NCI-H187 (cell line): ENCODE measurements around the gene SEPTIN1.
"Not testable (repeated sequence)": the region's sequence is repeated elsewhere in the genome, so short reads cannot be mapped to it uniquely, and the experiment has no call there.

Source experiments
- DNase-seq, 2 experiments: peaks; one replicate each; lab custom pipeline; 2025; lab: John Stamatoyannopoulos, UW

Gene SEPTIN1

DNA sequence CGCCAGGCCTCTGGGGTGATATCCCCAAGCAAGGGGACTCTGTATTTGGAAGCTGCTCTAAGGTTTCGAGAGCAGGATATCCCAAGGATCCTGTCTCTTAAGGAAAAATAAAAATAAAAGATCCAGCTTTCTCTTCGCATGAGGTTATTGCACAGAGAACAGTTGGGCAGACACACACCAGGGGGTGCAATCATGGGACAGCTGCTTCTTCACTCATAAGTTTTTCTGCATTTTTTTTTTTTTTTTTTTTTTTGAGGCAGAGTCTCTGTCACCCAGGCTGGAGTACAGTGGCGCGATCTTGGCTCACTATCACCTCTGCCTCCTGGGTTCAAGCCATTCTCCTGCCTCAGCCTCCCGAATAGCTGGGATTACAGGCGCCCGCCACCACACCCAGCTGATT is 40.4 kb downstream of the SEPTIN1 start:
- DNase-seq = not testable (repeated sequence)

DNA sequence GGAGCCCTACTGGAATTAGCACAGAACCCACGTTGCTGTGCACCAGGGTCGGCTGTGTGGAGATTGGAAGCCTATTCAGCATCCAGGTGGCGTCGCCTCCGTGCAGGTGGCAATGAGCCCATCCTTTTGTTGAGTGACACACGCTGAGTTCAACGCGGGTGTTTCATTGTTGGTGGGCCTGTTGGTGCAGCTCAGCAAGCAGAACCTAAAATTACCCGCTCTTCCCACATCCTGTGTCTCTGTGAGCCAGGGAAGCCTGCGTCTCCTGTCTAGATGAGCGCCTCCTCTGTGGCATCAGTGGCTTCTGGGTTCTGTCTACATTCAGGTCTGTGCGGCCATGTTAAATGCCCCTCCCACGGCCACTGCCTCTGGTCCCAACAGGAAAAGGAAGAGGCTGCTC is 41.7 kb downstream of the SEPTIN1 start:
- no peak for DNase-seq

DNA sequence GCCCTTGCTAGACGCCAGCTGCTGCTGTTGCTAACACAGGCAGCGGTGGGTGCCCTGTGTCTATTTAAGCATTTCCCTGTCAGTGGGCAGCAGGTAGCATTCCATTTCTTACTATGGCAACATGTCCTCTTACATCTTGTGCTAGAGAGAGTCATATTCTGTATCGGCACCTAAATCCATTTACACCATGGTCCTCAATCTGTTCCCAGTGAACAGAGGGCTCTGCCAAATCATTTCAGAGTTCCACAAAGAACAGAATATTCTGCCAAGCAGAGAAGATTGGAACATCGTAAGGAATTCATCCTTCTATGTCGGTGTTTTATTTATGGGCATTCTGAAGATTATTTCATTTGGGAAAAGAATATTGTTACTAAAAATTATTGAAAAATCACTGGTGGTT is 43.6 kb downstream of the SEPTIN1 start:
- not testable (repeated sequence) for DNase-seq

DNA sequence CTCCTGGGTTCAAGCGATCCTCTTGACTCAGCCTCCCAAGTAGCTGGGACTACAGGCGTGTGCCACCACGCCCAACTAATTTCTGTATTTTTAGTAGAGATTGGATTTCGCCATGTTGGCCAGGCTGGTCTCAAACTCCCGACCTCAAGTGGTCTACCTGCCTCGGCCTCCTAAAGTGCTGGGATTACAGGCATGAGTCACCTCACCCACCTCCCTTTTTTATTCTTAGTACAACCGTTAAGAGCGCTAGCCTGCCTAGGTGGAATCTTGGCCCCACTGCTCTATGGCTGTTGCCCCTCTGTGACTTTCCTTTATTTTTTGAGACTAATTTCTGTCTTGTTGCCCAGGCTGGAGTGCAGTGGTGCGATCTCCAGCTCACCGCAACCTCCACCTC is 44.4 kb downstream of the SEPTIN1 start:
- DNase-seq = not testable (repeated sequence)

DNA sequence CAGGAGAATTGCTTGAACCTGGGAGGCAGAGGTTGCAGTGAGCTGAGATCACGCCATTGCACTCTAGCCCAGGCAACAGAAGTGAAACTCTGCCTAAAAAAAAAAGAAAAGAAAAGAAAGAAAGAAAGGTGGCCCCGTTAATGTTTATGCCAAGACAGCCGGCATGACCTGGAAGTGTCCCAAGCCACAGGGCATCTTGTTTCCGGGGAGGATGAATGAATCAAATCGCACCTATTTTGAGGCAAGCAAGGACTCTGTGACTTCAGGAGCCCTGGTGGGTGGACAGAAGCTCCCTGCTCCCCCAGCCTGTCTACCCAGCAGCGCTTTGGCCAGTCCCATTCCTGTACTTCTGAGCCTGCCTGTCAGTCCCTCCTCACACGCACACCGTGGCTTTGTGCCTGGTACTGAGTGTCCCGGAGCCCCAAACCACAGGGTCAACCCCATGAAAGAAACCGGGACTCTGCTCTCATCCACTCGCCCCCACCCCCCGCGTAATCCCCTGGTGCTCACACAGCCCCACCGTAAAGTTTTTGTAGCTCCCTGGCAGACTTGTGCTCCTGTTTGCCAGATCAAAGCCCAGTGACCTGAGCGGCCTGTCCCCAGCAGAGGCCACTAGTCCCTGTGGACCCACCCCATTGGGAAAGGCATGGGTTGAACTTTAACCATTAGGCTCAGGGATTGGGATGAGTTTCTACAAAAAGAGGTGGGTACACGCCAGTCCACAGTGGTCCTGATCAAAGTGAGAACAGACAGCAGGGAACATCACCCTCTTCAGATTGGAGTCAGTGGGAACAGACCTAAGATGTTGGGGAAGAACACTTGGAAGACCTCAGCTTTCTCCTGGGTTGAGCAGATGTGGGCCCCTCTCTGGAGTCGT is 46.5 kb downstream of the SEPTIN1 start:
- DNase-seq = no peak

DNA sequence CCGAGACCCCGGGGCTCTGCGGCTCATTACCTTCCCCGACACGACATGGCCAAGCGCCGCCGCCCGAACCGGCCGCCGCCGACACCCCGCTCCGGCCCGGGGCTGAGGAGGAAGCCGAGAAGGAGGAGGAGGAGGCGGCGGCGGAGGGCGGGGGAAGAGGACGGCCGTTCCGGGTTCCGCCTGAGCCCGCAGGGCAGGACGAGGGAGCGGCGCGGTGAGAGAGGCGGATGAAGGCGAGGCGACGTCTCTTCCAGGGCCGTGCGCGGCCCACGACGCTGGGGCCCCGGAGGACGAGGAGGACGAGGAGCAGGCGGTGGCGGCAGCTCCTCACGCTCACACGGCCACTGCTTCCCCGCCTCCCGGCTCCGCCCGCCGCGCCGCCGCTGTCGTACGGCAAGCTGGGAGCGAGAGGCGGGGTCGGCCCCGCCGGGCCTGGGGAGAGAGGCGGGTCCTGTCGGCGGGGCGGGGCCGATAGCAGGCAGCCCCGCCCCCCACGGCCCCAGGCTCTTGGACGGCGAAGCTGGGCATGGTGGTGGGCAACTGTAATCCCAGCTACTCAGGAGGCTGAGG is 47.2 kb downstream of the SEPTIN1 start:
- peak; percentile 40 to 47 for DNase-seq

DNA sequence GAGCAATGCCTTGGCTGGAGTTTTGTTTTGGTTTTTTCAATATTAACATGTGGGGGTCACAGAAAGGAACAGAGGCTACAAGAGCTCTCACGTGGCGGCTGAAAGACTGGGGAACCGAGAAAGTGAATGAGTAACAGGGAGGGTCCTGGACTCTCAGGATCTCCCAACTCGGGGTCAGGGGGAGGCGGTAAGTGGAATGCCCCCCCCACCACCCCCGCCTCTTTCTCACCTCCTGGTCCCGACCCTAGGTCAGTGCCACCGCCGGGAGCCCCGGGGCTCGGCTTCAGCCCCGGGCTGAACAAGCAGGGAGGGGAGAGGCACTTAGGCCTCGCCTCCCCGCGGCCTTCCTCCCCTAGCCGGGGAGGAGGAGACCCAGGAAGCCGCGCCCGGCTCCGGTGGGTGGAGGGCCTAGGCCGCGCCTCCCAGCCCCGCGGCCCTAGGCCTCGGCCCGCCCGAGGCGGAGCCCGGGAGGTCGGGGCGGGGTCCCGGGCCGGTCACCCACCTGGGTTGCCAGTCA is 47.8 kb downstream of the SEPTIN1 start:
- peak in 1 of 2 experiments; percentile 5 for DNase-seq
